GM23338 (cell line): ENCODE results near the gene RAB30.

Experiments used
- EZH2phosphoT487 ChIP-seq: fragments of 200-600 bp; sonication (generic); IDR thresholded peaks from one replicate; pipeline ENCODE4 v1.8.1; 2018; ENCODE audit warnings: antibody characterized with exemption; ENCODE audit not compliant: unreplicated experiment
- POLR2AphosphoS5 ChIP-seq: IDR thresholded peaks from 2 replicates; pipeline ENCODE4 v1.6.1; 2016; ENCODE audit warnings: antibody characterized with exemption, low read depth
- TF ChIP-seq, protein P1 (sequence below), 2 experiments: fragments of 200-600 bp in 1 of 2; sonication (generic) in 1 of 2; conservative IDR thresholded peaks; 2 replicates each; pipeline versions ENCODE4 v1.5.1 to v1.6.1; 2016 to 2017; ENCODE audit warnings: antibody characterized with exemption in 2 of 2, low read depth in 2 of 2, mild to moderate bottlenecking in 2 of 2, moderate library complexity in 1 of 2
- TF ChIP-seq, protein P2 (sequence below): IDR thresholded peaks from one replicate; pipeline ENCODE4 v1.6.1; 2018; ENCODE audit warnings: antibody characterized with exemption; ENCODE audit not compliant: unreplicated experiment

GRCh38 chr11:83037877-83038276, 33.8 kb downstream of the RAB30 start:
- TF ChIP-seq POLR2AphosphoS5 (no peak), EZH2phosphoT487 (no peak)
- TF ChIP-seq, protein P1, sequence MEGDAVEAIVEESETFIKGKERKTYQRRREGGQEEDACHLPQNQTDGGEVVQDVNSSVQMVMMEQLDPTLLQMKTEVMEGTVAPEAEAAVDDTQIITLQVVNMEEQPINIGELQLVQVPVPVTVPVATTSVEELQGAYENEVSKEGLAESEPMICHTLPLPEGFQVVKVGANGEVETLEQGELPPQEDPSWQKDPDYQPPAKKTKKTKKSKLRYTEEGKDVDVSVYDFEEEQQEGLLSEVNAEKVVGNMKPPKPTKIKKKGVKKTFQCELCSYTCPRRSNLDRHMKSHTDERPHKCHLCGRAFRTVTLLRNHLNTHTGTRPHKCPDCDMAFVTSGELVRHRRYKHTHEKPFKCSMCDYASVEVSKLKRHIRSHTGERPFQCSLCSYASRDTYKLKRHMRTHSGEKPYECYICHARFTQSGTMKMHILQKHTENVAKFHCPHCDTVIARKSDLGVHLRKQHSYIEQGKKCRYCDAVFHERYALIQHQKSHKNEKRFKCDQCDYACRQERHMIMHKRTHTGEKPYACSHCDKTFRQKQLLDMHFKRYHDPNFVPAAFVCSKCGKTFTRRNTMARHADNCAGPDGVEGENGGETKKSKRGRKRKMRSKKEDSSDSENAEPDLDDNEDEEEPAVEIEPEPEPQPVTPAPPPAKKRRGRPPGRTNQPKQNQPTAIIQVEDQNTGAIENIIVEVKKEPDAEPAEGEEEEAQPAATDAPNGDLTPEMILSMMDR (conservative IDR thresholded peaks at IDR 0.05; ENCODE audit: low read depth in 2 of 2) = no peak
- TF ChIP-seq, protein P2, sequence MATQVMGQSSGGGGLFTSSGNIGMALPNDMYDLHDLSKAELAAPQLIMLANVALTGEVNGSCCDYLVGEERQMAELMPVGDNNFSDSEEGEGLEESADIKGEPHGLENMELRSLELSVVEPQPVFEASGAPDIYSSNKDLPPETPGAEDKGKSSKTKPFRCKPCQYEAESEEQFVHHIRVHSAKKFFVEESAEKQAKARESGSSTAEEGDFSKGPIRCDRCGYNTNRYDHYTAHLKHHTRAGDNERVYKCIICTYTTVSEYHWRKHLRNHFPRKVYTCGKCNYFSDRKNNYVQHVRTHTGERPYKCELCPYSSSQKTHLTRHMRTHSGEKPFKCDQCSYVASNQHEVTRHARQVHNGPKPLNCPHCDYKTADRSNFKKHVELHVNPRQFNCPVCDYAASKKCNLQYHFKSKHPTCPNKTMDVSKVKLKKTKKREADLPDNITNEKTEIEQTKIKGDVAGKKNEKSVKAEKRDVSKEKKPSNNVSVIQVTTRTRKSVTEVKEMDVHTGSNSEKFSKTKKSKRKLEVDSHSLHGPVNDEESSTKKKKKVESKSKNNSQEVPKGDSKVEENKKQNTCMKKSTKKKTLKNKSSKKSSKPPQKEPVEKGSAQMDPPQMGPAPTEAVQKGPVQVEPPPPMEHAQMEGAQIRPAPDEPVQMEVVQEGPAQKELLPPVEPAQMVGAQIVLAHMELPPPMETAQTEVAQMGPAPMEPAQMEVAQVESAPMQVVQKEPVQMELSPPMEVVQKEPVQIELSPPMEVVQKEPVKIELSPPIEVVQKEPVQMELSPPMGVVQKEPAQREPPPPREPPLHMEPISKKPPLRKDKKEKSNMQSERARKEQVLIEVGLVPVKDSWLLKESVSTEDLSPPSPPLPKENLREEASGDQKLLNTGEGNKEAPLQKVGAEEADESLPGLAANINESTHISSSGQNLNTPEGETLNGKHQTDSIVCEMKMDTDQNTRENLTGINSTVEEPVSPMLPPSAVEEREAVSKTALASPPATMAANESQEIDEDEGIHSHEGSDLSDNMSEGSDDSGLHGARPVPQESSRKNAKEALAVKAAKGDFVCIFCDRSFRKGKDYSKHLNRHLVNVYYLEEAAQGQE = no peak
